Ishikawa (cell line): ENCODE measurements around the gene BABAM2.
A peak's percentile ranks its signal among the peaks of the same experiment; 100 is the strongest.

Source experiments
- CEBPB ChIP-seq: IDR thresholded peaks from 2 replicates; pipeline ENCODE4 v1.6.1; 2012
- CREB1 ChIP-seq: IDR thresholded peaks from 2 replicates; pipeline ENCODE4 v1.6.1; 2012; ENCODE audit warnings: low read depth
- EGR1 ChIP-seq: IDR thresholded peaks from 2 replicates; pipeline ENCODE4 v1.6.1; 2012
- EP300 ChIP-seq: IDR thresholded peaks from 2 replicates; pipeline ENCODE4 v1.6.1; 2012; ENCODE audit warnings: borderline replicate concordance
- FOXM1 ChIP-seq: IDR thresholded peaks from 2 replicates; pipeline ENCODE4 v1.6.1; 2012; ENCODE audit warnings: low read depth, borderline replicate concordance
- MAX ChIP-seq: IDR thresholded peaks from 2 replicates; pipeline ENCODE4 v1.6.1; 2012
- NFIC ChIP-seq: IDR thresholded peaks from 2 replicates; pipeline ENCODE4 v1.6.1; 2012
- RAD21 ChIP-seq: IDR thresholded peaks from 2 replicates; pipeline ENCODE4 v1.6.1; 2012; ENCODE audit warnings: low read depth
- REST ChIP-seq: IDR thresholded peaks from 2 replicates; pipeline ENCODE4 v1.6.1; 2012; ENCODE audit warnings: low read depth, mild to moderate bottlenecking
- TAF1 ChIP-seq: IDR thresholded peaks from 2 replicates; pipeline ENCODE4 v1.6.1; 2012; ENCODE audit warnings: low read depth, mild to moderate bottlenecking
- TCF12 ChIP-seq: IDR thresholded peaks from 2 replicates; pipeline ENCODE4 v1.6.1; 2012; ENCODE audit warnings: low read depth
- TEAD4 ChIP-seq: IDR thresholded peaks from 2 replicates; pipeline ENCODE4 v1.6.1; 2012
- USF1 ChIP-seq: IDR thresholded peaks from 2 replicates; pipeline ENCODE4 v1.6.1; 2012
- YY1 ChIP-seq: IDR thresholded peaks from 2 replicates; pipeline ENCODE4 v1.6.1; 2012; ENCODE audit warnings: low read depth
- ZBTB7A ChIP-seq: IDR thresholded peaks from 2 replicates; pipeline ENCODE4 v1.6.1; 2012; ENCODE audit warnings: low read depth

The BABAM2 gene

GRCh38 chr2:28355521-28356094 lies 465.1 kb downstream of the BABAM2 start:
- TF ChIP-seq CREB1 (no peak), TCF12 (no peak), EP300 (no peak), EGR1 (no peak), RAD21 (no peak), NFIC (peak; percentile 54; the same call in 1 of the 2 replicates), YY1 (no peak), MAX (no peak)

GRCh38 chr2:28356095-28356911 lies 465.8 kb downstream of the BABAM2 start:
- TF ChIP-seq ZBTB7A (no peak), CEBPB (no peak), TCF12 (no peak), YY1 (no peak), EP300 (no peak), CREB1 (no peak), RAD21 (no peak), TAF1 (no peak), TEAD4 (no peak), EGR1 (no peak), REST (no peak), FOXM1 (no peak), MAX (0 out of 2 replicates have a peak, but pooled peaks have one; percentile 15), NFIC (peak; percentile 68; the same call in 1 of the 2 replicates), USF1 (no peak)

- TF ChIP-seq EGR1 (no peak), TAF1 (no peak), REST (no peak), MAX (no peak), TEAD4 (no peak), TCF12 (no peak), EP300 (no peak), RAD21 (no peak), NFIC (no peak), USF1 (no peak), FOXM1 (no peak), CEBPB (no peak), ZBTB7A (no peak), CREB1 (no peak), YY1 (no peak)
Observed at GRCh38 chr2:28357055-28357454, 466.5 kb downstream of the BABAM2 start.

- TF ChIP-seq MAX (no peak), USF1 (no peak), FOXM1 (no peak), EP300 (no peak), YY1 (no peak), CREB1 (no peak), ZBTB7A (no peak), TEAD4 (no peak), CEBPB (no peak), RAD21 (no peak), TAF1 (no peak)
Observed at GRCh38 chr2:28357948-28358667, 467.6 kb downstream of the BABAM2 start.
